IPS-18c (cell line): ENCODE data around the gene GON4L.
"Not testable (repeated sequence)": the region's sequence is repeated elsewhere in the genome, so short reads cannot be mapped to it uniquely, and the experiment has no call there.

Experiments
- H3K4me3 ChIP-seq: 2 replicates; pipeline ENCODE4 v1.7.0; 2013; ENCODE audit warnings: low read depth, mild to moderate bottlenecking, low read length, moderate library complexity; ENCODE audit not compliant: insufficient read depth
- H3K9me3 ChIP-seq: one replicate; pipeline ENCODE4 v1.6.1; 2013; ENCODE audit warnings: mild to moderate bottlenecking, low read length, moderate library complexity; ENCODE audit not compliant: control insufficient read depth, insufficient read depth

Gene GON4L

GRCh38 chr1:155776414-155776813 lies 80.6 kb downstream of the GON4L start:
- no peak overlapping the region for H3K4me3 ChIP-seq
- H3K9me3 ChIP-seq = no peaks in the 10 kb centered on the region

DNA sequence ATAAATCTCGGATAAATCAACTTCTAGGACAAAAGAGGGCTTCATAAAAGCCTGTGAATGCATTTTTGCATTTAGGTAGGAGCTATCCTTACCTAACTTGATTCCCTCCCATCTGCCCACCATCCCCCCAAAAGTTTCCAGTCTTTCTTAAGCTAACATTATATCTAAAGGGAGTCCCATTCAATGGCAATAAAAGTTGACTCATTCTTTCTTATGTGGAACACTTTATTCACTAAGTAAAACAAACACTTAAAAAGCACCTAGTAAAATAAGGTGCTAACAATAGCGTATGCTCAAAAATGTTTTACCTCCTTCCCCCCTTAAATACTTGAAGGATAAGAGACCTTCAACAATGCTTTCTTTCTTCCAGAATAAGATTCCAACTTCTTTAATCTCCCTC lies 83.8 kb downstream of the GON4L start:
- Histone ChIP-seq H3K9me3 (no peaks in the 10 kb centered on the region), H3K4me3 (no peak overlapping the region)

GRCh38 chr1:155769257-155769656 lies 87.8 kb downstream of the GON4L start:
- Histone ChIP-seq H3K9me3 (no peaks in the 10 kb centered on the region), H3K4me3 (no peak overlapping the region)

GRCh38 chr1:155767399-155767989 lies 89.5 kb downstream of the GON4L start:
- H3K9me3 ChIP-seq, H3K4me3 ChIP-seq: not testable (repeated sequence)

DNA sequence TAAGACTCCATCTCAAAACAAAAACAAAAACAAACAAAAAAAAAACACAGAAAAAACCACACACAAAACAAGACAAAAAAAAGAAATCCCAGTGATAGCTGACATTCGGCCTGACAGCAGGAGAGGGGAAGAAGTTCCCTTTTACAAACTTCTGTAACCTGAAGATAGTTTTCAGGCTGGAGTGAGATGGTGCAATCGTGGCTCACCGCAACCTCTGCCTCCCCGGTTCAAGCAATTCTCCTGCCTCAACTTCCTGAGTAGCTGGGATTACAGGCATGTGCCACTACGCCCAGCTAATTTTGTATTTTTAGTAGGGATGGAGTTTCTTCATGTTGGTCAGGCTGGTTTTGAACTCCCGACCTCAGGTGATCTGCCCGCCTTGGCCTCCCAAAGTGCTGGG lies 93.0 kb downstream of the GON4L start:
- not testable (repeated sequence) for H3K9me3 ChIP-seq, H3K4me3 ChIP-seq

DNA sequence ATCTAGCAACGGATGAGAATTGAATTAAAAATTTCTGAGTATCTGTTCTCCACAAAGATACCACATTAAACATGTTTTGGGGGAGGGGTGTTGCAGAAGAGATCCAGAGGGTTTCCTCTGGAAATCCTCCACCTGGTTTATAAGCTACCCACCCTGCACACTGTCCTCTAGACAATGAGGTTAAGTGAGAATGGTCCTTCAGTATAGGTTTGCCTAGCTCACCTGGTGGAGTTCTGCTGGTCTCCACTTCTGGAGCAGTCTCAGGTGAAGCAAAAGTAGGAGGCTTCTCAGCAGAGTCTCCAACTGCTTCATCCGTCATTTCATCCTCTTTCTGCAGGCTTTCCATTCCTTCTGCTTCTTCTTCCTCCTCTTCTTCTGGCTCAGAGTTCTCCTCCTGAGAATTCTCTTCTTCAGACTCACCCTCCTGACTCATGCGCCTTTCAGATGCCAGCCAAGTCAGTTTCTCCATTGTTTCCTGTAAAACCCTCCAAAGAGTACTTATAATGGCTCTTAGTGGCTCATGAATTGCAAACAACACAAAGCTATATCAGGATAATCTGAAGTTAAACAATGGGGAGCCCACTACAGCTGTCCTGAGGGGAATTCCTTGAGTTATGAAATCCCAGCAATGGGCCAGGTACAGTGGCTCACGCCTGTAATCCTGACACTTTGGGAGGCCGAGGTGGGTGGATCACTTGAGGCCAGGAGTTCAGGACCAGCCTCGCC lies 93.8 kb downstream of the GON4L start:
- not testable (repeated sequence) for H3K4me3 ChIP-seq, H3K9me3 ChIP-seq

GRCh38 chr1:155761736-155762405 lies 95.1 kb downstream of the GON4L start:
- H3K4me3 ChIP-seq = no peak overlapping the region
- H3K9me3 ChIP-seq = no peaks in the 10 kb centered on the region

DNA sequence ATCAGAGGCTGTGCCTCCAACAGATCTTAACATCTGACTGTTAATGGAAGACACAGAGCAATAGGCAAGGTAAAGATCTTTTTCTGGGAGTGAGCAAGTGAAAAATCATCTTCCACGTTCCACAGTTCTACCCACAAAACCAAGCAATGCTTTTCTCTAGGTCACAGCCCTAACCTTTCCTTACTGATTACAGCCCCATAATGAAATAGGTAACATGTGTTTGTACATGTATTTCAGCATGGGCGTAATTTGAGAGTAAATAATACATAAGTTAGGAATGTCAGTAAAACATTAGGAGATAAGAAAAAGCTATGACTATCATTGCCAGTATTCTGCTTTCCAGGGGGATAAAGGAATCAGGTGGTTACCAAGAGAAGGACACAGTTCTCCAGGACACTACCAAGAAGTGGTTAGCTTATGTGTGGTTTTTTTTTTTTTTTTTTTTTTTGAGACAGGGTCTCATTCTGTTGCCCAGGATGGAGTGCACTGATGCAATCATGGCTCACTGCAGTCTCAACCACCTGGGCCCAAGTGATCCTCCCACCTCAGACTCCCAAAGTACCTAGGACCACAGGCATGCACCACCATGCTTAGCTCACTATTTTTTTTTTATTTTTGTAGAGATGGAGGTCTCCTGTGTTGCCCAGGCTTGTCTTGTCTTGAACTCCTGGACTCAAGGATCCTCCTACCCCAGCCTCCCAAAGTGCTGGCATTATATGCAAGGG lies 96.1 kb downstream of the GON4L start:
- no peak overlapping the region for H3K4me3 ChIP-seq
- H3K9me3 ChIP-seq = no peaks in the 10 kb centered on the region

- H3K9me3 ChIP-seq = no peaks in the 10 kb centered on the region
- no peak overlapping the region for H3K4me3 ChIP-seq
These were observed 96.9 kb downstream of the GON4L start for GRCh38 chr1:155759966-155760630.

GRCh38 chr1:155759017-155759416 lies 98.0 kb downstream of the GON4L start:
- H3K9me3 ChIP-seq, H3K4me3 ChIP-seq: not testable (repeated sequence)

- not testable (repeated sequence) for H3K4me3 ChIP-seq, H3K9me3 ChIP-seq
These were observed 108.9 kb downstream of the GON4L start for GRCh38 chr1:155748141-155748540.

- not testable (repeated sequence) for H3K9me3 ChIP-seq, H3K4me3 ChIP-seq
These were observed 109.4 kb downstream of the GON4L start for GRCh38 chr1:155747586-155747985.

DNA sequence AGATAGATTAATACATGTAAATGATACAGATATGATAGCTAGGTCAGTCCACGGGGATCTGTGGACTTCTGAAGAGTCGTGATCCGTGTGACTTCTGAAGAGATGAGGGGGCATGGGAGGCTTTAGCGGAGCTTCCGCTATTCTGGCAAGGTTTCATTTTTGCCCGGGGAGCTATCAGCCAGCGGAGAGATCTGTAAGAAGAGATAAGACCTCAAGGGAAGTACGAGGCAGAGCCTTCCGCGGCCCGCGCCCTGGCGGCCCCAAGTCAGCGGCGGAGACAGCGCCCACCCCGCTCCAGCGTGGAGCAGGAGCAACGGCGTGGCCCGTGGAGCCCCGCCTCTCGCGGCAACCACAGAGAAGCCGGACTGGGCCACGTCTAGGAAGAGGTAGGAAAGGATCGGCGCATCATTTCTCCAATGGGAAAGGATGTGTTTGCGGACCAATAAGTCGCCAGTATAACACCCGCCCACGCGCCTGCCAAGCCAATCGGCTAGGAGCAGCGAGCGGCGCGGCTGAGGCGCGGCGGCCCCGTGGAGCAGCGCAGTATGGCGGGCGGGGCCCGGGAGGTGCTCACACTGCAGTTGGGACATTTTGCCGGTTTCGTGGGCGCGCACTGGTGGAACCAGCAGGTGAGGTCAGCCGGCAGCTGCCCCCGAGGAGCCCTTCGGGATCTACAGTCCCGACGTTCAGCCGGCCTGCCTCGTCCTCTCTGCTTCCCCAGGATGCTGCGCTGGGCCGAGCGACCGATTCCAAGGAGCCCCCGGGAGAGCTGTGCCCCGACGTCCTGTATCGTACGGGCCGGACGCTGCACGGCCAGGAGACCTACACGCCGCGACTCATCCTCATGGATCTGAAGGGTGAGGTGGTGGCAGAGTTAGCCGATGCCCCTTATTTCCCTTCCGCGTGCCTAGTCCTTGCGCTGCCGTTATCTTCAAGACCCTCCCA lies 111.5 kb downstream of the GON4L start:
- peak overlapping the region; percentile 69 for H3K4me3 ChIP-seq
- H3K9me3 ChIP-seq = not testable (repeated sequence)

- peak overlapping the region; percentile 69 for H3K4me3 ChIP-seq
- H3K9me3 ChIP-seq = no peaks in the 10 kb centered on the region
These were observed 112.2 kb downstream of the GON4L start for GRCh38 chr1:155744711-155745283.

- no peaks in the 10 kb centered on the region for H3K9me3 ChIP-seq
- no peak overlapping the region for H3K4me3 ChIP-seq
These were observed 115.1 kb downstream of the GON4L start for GRCh38 chr1:155741908-155742307.

DNA sequence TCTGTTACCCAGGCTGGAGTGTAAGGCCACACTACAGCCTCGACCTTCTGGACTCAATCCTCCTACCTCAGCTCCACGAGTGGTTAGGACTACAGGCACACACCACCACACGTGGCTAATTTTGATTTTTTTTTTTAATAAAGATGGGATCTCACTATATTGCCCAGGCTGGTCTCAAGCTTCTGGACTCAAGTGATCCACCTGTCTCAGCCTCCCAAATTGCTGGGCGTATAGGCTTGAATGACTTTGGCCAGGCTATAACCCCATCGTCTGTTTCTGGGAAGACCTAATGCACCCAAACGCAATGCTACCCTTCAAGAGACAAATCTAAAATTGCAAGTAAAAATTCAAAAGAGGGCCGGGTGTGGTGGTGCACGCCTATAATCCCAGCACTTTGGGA lies 116.0 kb downstream of the GON4L start:
- Histone ChIP-seq H3K9me3 (no peaks in the 10 kb centered on the region), H3K4me3 (no peak overlapping the region)
